Measurements from ENCODE around the gene AIF1L.

The AIF1L gene

GRCh38 chr9:131096269-131097125 is at the start of gene AIF1L:
Gene AIF1L, plus strand, starts transcription at chr9:131096531. Its CDS starts 99 bp downstream, at chr9:131096630.
- no peak for TF ChIP-seq CTCF (IDR thresholded peaks at IDR 0.05; ENCODE audit: low read length, missing control alignments)
- DNase-seq (ENCODE audit: low read depth), result no peak
- no peak within 1 kb of the TSS for H3K4me3 ChIP-seq (replicated peaks; ENCODE audit: low read depth, low read length)

- TF ChIP-seq CTCF (IDR thresholded peaks at IDR 0.05; ENCODE audit: low read length, missing control alignments), result peak; percentile 91
- DNase-seq (ENCODE audit: low read depth), result peak; percentile 64
- no peak overlapping the region for H3K4me3 ChIP-seq (replicated peaks; ENCODE audit: low read depth, low read length)
These were observed 49.6 kb upstream of the AIF1L start for GRCh38 chr9:131046581-131047202.

GRCh38 chr9:131048332-131048731 is 48.0 kb upstream of the AIF1L start:
- no peak for TF ChIP-seq CTCF (IDR thresholded peaks at IDR 0.05; ENCODE audit: low read length, missing control alignments)
- no peak overlapping the region for H3K4me3 ChIP-seq (replicated peaks; ENCODE audit: low read depth, low read length)
- no peak for DNase-seq (ENCODE audit: low read depth)

- no peak for TF ChIP-seq CTCF (IDR thresholded peaks at IDR 0.05; ENCODE audit: low read length, missing control alignments)
- DNase-seq (ENCODE audit: low read depth), result no peak
- no peak overlapping the region for H3K4me3 ChIP-seq (replicated peaks; ENCODE audit: low read depth, low read length)
These were observed 47.5 kb upstream of the AIF1L start for GRCh38 chr9:131048820-131049219.

- DNase-seq (ENCODE audit: low read depth), result no peak
- TF ChIP-seq CTCF (IDR thresholded peaks at IDR 0.05; ENCODE audit: low read length, missing control alignments), result no peak
These were observed 46.3 kb upstream of the AIF1L start for GRCh38 chr9:131049829-131050715.

GRCh38 chr9:131050831-131051230 is 45.5 kb upstream of the AIF1L start:
- no peak for DNase-seq (ENCODE audit: low read depth)
- H3K4me3 ChIP-seq (replicated peaks; ENCODE audit: low read depth, low read length), result no peak overlapping the region
- no peak for TF ChIP-seq CTCF (IDR thresholded peaks at IDR 0.05; ENCODE audit: low read length, missing control alignments)

More at GRCh38 chr9:131049829-131050715, 46.3 kb upstream of the AIF1L start:
- no peak overlapping the region for H3K4me3 ChIP-seq (replicated peaks; ENCODE audit: low read depth, low read length)
